Common myeloid progenitor, CD34-positive (primary cell): ENCODE results near the gene CSTB.
A peak's percentile ranks its signal among the peaks of the same experiment; 100 is the strongest.

Experiments
- CTCF ChIA-PET: fragments of 350-600 bp; sonication (Branson Sonifier 250); formaldehyde crosslinking; loops from one replicate; lab custom pipeline; 2021; ENCODE audit warnings: antibody characterized with exemption; lab: Charles Lee
- POLR2A ChIA-PET: fragments of 350-600 bp; sonication (Branson Sonifier 250); formaldehyde crosslinking; loops from one replicate; lab custom pipeline; 2021; ENCODE audit warnings: antibody characterized with exemption; lab: Charles Lee
- DNase-seq, 3 donors: peaks; one replicate each; pipeline versions ENCODE4 v3.0.0 to v3.0.0-alpha.2; 2013
- H3K27ac ChIP-seq, 2 experiments: 1 replicate in 1 of 2; 2 replicates in 1 of 2; pipeline ENCODE4 v1.7.0; 2013; ENCODE audit warnings: inconsistent platforms in 2 of 2, low read length in 2 of 2, mild to moderate bottlenecking in 2 of 2, low read depth in 1 of 2, moderate library complexity in 1 of 2; ENCODE audit not compliant: severe bottlenecking in 2 of 2, insufficient read depth in 1 of 2, poor library complexity in 1 of 2
- H3K27me3 ChIP-seq, 5 experiments: replicated peaks in 2 of 5; 1 replicate in 3 of 5; 2 replicates in 2 of 5; pipeline versions ENCODE4 v1.6.1 to v1.7.0; 2013; ENCODE audit warnings: low read length in 4 of 5, mild to moderate bottlenecking in 2 of 5, moderate library complexity in 2 of 5, inconsistent platforms in 1 of 5; ENCODE audit not compliant: insufficient read depth in 5 of 5, control insufficient read depth in 4 of 5
- H3K36me3 ChIP-seq, 4 experiments: 1 replicate in 2 of 4; 2 replicates in 2 of 4; pipeline versions ENCODE4 v1.6.1 to v1.7.0; 2013; ENCODE audit warnings: low read length in 3 of 4, control low read depth in 1 of 4, mild to moderate bottlenecking in 1 of 4; ENCODE audit not compliant: control insufficient read depth in 4 of 4, insufficient read depth in 4 of 4
- H3K4me1 ChIP-seq, 4 experiments: 1 replicate in 3 of 4; 2 replicates in 1 of 4; pipeline versions ENCODE4 v1.6.1 to v1.7.1; 2013; ENCODE audit warnings: low read length in 3 of 4, mild to moderate bottlenecking in 3 of 4, control low read depth in 1 of 4, inconsistent platforms in 1 of 4, moderate library complexity in 1 of 4; ENCODE audit not compliant: control insufficient read depth in 4 of 4, insufficient read depth in 4 of 4; ENCODE audit errors: control extremely low read depth in 1 of 4
- H3K4me3 ChIP-seq, 7 experiments: 1 replicate in 4 of 7; 2 replicates in 3 of 7; pipeline versions ENCODE4 v1.5.1 to v1.7.0; 2013; ENCODE audit warnings: mild to moderate bottlenecking in 7 of 7, low read length in 6 of 7, moderate library complexity in 6 of 7, inconsistent platforms in 2 of 7, low read depth in 2 of 7, control low read depth in 1 of 7; ENCODE audit not compliant: insufficient read depth in 4 of 7, control insufficient read depth in 1 of 7; ENCODE audit errors: extremely low read depth in 1 of 7
- H3K9me3 ChIP-seq, 5 experiments: 1 replicate in 4 of 5; 2 replicates in 1 of 5; pipeline versions ENCODE4 v1.6.1 to v1.7.1; 2013; ENCODE audit warnings: low read length in 4 of 5, mild to moderate bottlenecking in 2 of 5, inconsistent platforms in 1 of 5, low read depth in 1 of 5, moderate library complexity in 1 of 5; ENCODE audit not compliant: control insufficient read depth in 4 of 5, insufficient read depth in 2 of 5; ENCODE audit errors: control extremely low read depth in 1 of 5
- WGBS: methylation state at CpG from one replicate; pipeline ENCODE4 v1.1.5; 2013; ENCODE audit not compliant: insufficient coverage; 5-methylcytosine and 5-hydroxymethylcytosine counted together

CSTB gene

DNA sequence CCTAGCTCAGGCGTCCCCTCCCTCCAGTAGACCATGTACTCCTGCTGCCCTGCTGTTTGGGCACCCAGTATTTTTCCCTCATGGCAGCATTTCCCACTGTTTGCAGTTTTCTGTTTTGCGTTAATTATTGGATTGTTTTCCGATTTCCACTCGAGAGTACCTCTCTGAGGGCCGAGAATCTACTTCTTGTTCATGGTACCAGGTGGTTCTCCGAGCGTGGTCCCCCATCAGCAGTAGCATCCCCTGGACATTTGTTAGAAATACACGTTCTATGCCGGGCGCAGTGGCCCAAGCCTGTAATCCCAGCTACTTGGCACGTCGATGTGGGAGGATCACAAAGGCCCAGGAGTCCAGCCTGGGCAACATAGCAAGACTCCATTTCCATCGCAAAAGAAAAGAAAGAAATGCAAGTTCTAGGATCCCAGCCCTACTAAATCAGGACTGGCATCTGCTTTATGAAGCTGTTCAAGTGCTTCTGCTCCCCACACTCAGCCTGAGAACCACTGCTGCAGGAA lies 14.0 kb upstream of the CSTB start:
- H3K36me3 ChIP-seq: peaks cover 10 to 44% (median 31%) of the 10 kb centered on the region in 4 experiments
- peak overlapping the region; percentile 71 to 93 (median 85) for H3K4me3 ChIP-seq
- peak overlapping the region; percentile 25 to 76 for H3K27ac ChIP-seq
- ChIA-PET CTCF (interaction anchor here (0.9 to 1.7 kb wide), 6 partner anchors 9 to 149 kb away, joined by 3 to 5 read pairs (median 3); no protein-coding TSS in a partner anchor), POLR2A (interaction anchor here (0.8 to 1.1 kb wide), 2 partner anchors 18 to 62 kb away, joined by 3 to 4 read pairs; no protein-coding TSS in a partner anchor)
- 32% methylated on average over 10 of the region's 13 CpGs for WGBS
- H3K27me3 ChIP-seq: no peaks in the 10 kb centered on the region
- peaks cover 6 to 17% (median 17%) of the 10 kb centered on the region in 4 experiments for H3K4me1 ChIP-seq
- DNase-seq: no peak
- H3K9me3 ChIP-seq: no peaks in the 10 kb centered on the region

DNA sequence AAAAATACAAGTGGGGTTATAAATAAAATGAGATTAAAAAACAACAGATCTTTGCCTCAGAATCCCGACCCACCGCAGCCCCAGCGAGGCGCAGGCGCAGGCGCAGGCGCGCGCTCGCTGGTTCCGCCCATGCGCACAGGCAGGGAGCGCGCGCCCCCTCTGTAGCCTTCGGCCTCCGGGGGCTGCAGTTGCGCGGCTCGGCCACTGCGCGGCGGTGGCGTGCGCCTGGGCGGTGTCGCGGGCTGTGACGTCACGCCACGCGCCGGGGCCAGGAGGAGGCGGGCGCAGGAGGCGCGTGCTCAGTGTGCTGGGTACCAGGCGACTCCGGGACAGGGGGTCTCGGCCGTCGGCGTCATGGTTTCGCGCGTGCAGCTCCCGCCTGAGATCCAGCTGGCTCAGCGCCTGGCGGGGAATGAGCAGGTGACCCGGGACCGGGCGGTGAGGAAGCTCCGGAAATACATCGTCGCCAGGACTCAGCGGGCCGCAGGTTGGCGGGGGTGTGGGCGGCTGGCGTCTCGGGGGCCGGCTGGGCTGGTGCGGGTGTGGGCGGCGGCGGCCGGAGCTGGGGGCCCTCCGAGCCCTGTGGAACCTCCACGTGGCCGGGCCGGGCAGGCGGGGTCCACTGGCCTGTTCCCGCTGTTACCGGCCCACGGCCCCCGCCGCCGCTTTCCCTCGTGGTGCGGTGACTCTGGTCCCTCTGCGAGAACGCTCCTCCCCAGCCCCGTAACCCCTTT lies 13.3 kb upstream of the CSTB start, which contains the start of gene RRP1:
RRP1 (plus strand) TSS at position 302 of the 734 bp plus-strand sequence; CDS start at position 355, 53 bp downstream.
- Histone ChIP-seq H3K27ac (peak within 1 kb of the TSS; percentile 25 to 76), H3K4me3 (peak within 1 kb of the TSS; percentile 71 to 93 (median 85)), H3K9me3 (no peaks in the 10 kb centered on the region), H3K36me3 (peaks cover 10 to 37% (median 27%) of the 10 kb centered on the region in 4 experiments), H3K27me3 (no peaks in the 10 kb centered on the region), H3K4me1 (peaks cover 6 to 17% (median 17%) of the 10 kb centered on the region in 4 experiments)
- under 1% methylated on average over 66 of the region's 83 CpGs for WGBS
- peak; percentile 84 to 93 (median 92) for DNase-seq
- POLR2A ChIA-PET: interaction anchor here (0.7 to 1.1 kb wide), 3 partner anchors 17 to 61 kb away, joined by 3 to 4 read pairs (median 3); no protein-coding TSS in a partner anchor
- CTCF ChIA-PET: interaction anchor here (0.7 to 1.7 kb wide), 10 partner anchors 9 to 150 kb away, joined by 3 to 5 read pairs (median 3); no protein-coding TSS in a partner anchor

DNA sequence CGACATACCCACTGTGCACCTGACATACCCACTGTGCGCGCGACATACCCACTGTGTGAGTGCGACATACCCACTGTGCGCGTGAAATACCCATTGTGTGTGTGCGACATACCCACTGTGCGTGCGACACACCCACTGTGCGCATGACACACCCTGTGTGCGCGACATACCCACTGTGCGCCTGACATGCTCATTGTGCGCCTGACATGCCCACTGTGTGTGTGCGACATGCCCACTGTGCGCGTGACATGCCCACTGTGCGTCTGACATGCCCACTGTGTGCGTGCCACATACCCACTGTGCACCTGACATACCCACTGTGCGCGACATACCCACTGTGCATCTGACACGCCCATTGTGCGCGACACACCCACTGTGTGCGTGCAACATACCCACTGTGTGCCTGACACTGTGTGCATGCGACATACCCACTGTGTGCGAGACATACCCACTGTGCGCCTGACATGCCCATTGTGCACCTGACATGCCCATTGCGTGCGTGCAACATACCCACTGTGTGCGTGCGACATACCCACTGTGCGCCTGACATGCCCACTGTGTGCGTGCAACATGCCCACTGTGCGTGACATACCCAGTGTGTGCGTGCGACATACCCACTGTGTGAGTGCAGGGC lies 10.8 kb upstream of the CSTB start:
- no peak overlapping the region for H3K27ac ChIP-seq
- H3K4me3 ChIP-seq: no peak overlapping the region
- POLR2A ChIA-PET: no interaction called here
- H3K4me1 ChIP-seq: peaks cover 6 to 29% (median 20%) of the 10 kb centered on the region in 4 experiments
- CTCF ChIA-PET: no interaction called here
- WGBS: 92% methylated on average over 37 of the region's 38 CpGs
- no peak for DNase-seq
- no peaks in the 10 kb centered on the region for H3K27me3 ChIP-seq
- H3K9me3 ChIP-seq: no peaks in the 10 kb centered on the region
- H3K36me3 ChIP-seq: peaks cover 2 to 12% (median 5%) of the 10 kb centered on the region in 4 experiments

DNA sequence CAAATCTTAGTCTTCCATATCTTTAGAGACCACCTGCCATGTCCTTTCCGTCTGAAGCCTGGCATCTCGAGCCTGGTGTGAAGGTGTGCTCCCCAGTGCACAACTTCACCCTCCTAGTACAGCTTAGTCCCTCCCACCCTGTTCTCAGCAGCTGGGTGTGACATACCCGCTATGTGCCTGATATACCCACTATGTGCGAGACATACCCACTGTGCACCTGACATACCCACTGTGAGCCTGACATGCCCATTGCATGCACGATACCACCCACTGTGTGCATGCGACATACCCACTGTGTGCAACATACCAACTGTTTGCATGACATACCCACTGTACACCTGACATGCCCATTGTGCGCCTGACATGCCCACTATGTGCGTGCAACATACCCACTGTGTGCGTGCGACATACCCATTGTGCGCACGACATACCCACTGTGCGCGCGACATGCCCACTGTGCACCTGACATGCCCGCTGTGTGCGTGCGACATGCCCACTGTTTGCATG lies 10.2 kb upstream of the CSTB start:
- WGBS: 81% methylated on average over 17 of the region's 18 CpGs
- no peaks in the 10 kb centered on the region for H3K27me3 ChIP-seq
- POLR2A ChIA-PET: no interaction called here
- no peak overlapping the region for H3K27ac ChIP-seq
- peaks cover 0 to 8% (median 3%) of the 10 kb centered on the region in 4 experiments for H3K36me3 ChIP-seq
- DNase-seq: peak in 2 of 3 donors; percentile 24 to 43
- no peak overlapping the region for H3K4me3 ChIP-seq
- H3K4me1 ChIP-seq: peaks cover 6 to 29% (median 20%) of the 10 kb centered on the region in 4 experiments
- no peaks in the 10 kb centered on the region for H3K9me3 ChIP-seq
- CTCF ChIA-PET: no interaction called here

DNA sequence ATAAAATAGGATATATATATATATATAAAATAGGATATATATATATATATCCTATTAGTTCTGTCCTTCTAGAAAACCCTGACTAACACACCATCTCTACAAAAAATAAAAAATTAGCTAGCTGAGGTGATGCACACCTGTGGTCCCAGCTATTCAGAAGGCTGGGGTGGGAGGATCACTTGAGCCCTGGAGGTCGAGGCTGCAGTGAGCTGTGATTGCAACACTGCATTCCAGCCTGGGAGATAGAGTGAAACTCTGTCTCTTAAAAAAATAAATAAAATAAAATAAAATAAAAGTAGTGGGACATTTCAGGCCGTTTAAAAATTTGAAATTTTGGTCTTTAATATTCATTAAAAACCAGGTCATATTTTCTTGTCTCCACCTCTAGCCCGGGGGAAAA lies 9.0 kb upstream of the CSTB start:
- Histone ChIP-seq H3K4me1 (peaks cover 4 to 19% (median 10%) of the 10 kb centered on the region in 4 experiments), H3K4me3 (no peak overlapping the region), H3K27ac (no peak overlapping the region), H3K9me3 (no peaks in the 10 kb centered on the region), H3K27me3 (no peaks in the 10 kb centered on the region), H3K36me3 (no peaks in the 10 kb centered on the region)
- WGBS: no CpG with 5 or more reads among the region's 3 CpGs
- ChIA-PET CTCF (no interaction called here), POLR2A (no interaction called here)
- no peak for DNase-seq

DNA sequence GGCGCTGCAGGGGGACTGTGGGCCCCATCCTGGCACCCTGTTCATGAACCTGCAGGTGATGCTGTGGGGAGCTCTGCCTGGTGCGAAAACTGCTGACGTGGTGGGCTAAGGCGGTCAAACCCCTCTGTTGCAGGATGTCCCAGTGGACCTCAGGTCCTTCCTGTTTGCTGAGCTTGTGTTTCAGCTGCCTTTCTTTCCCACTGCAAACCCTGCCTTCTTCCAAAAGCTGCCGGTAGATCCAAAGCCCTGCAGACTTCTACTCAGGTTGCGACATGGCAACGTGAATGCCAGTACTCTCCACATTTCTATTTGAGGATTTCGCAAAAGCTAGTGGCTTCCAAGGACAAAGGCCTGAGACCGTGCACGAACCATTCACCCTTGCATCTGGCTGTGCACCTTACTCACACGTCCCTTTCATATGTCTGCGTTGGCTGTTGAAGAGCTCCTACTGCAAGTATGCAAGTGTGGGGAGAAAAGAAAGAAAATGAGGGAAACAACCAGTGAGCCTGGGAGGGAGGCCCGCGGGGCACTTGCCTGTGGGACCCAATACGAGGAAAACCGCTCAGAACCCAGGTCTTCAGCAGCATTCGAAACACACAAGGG lies 7.1 kb upstream of the CSTB start:
- peaks cover 0 to 23% (median 9%) of the 10 kb centered on the region in 4 experiments for H3K4me1 ChIP-seq
- H3K4me3 ChIP-seq: no peak overlapping the region
- H3K27ac ChIP-seq: no peak overlapping the region
- ChIA-PET POLR2A (no interaction called here), CTCF (interaction anchor here (1.0 to 1.1 kb wide), 2 partner anchors 55 to 231 kb away, joined by 3 read pairs; no protein-coding TSS in a partner anchor)
- WGBS: 84% methylated on average over 14 of the region's 17 CpGs
- no peaks in the 10 kb centered on the region for H3K27me3 ChIP-seq
- DNase-seq: no peak
- no peaks in the 10 kb centered on the region for H3K9me3 ChIP-seq
- H3K36me3 ChIP-seq: no peaks in the 10 kb centered on the region
